Neural cell (in vitro differentiated cells): ENCODE results near the gene SHROOM4. TPM values are rescaled to one million over a fixed set of nuclear protein-coding genes. Genes with fewer than 3 reads are reported as not detected.

Source experiments
- H2AFZ ChIP-seq: fragments of 200-600, 300-800 bp; sonication (generic), shearing (Covaris generic); 2 replicates; pipeline ENCODE4 v1.6.0; 2014; ENCODE audit warnings: low read depth, mild to moderate bottlenecking, antibody characterized with exemption, low read length, moderate library complexity
- H3F3A ChIP-seq: fragments of 200-600 bp; shearing (Covaris generic); 2 replicates; pipeline ENCODE4 v1.6.1; 2016; ENCODE audit warnings: mild to moderate bottlenecking, moderate library complexity, mixed read lengths, antibody characterized with exemption, low read length; ENCODE audit not compliant: insufficient read depth, poor library complexity, severe bottlenecking
- H3K27ac ChIP-seq: fragments of 200-600, 300-800 bp; sonication (generic), shearing (Covaris generic); 2 replicates; pipeline ENCODE4 v1.5.1; 2014; ENCODE audit warnings: mild to moderate bottlenecking, low read length, moderate library complexity
- H3K27me3 ChIP-seq: fragments of 300-800, 200-600 bp; sonication (generic), shearing (Covaris generic); 2 replicates; pipeline ENCODE4 v1.6.0; 2014; ENCODE audit warnings: mild to moderate bottlenecking, low read depth, low read length, moderate library complexity; ENCODE audit not compliant: insufficient read depth
- H3K36me3 ChIP-seq: fragments of 300-800, 200-600 bp; sonication (generic), shearing (Covaris generic); 2 replicates; pipeline ENCODE4 v1.5.1; 2014; ENCODE audit warnings: mild to moderate bottlenecking, antibody characterized with exemption, low read length, moderate library complexity; ENCODE audit not compliant: insufficient read depth
- H3K4me2 ChIP-seq: fragments of 300-800, 200-600 bp; sonication (generic), shearing (Covaris generic); 2 replicates; pipeline ENCODE4 v1.6.0; 2014; ENCODE audit warnings: mild to moderate bottlenecking, low read length
- H3K4me3 ChIP-seq: fragments of 300-800, 200-600 bp; sonication (generic), shearing (Covaris generic); 2 replicates; pipeline ENCODE4 v1.5.1; 2014; ENCODE audit warnings: mild to moderate bottlenecking, low read length, moderate library complexity
- H3K79me2 ChIP-seq: fragments of 200-600 bp; shearing (Covaris generic); replicated peaks from 2 replicates; pipeline ENCODE4 v1.6.0; 2014; ENCODE audit warnings: mild to moderate bottlenecking, low read length, moderate library complexity; ENCODE audit not compliant: insufficient read depth
- H3K9ac ChIP-seq: fragments of 300-800, 200-600 bp; sonication (generic), shearing (Covaris generic); 2 replicates; pipeline ENCODE4 v1.6.1; 2016; ENCODE audit warnings: mild to moderate bottlenecking, low read length, mixed read lengths
- H3K9me2 ChIP-seq: fragments of 200-600 bp; shearing (Covaris generic); 2 replicates; pipeline ENCODE4 v1.6.1; 2016; ENCODE audit warnings: mild to moderate bottlenecking, low read length, mixed read lengths; ENCODE audit not compliant: insufficient read depth
- H3K9me3 ChIP-seq: fragments of 200-600, 300-800 bp; sonication (generic), shearing (Covaris generic); 2 replicates; pipeline ENCODE4 v1.6.1; 2016; ENCODE audit warnings: mild to moderate bottlenecking, mixed run types, low read length, moderate library complexity, mixed read lengths
- H4K20me1 ChIP-seq: fragments of 200-600 bp; shearing (Covaris generic); 2 replicates; pipeline ENCODE4 v1.6.1; 2016; ENCODE audit warnings: mild to moderate bottlenecking, mixed run types; ENCODE audit not compliant: insufficient read depth
- EP300 ChIP-seq: fragments of 450-650 bp; conservative IDR thresholded peaks from 2 replicates; pipeline ENCODE4 v1.6.1; 2014; ENCODE audit warnings: antibody characterized with exemption, mild to moderate bottlenecking, moderate library complexity; ENCODE audit not compliant: poor library complexity, severe bottlenecking
- EZH2 ChIP-seq: fragments of 200-600, 300-800 bp; shearing (Covaris generic), sonication (generic); IDR thresholded peaks from 2 replicates; pipeline ENCODE4 v1.6.1; 2014; ENCODE audit warnings: antibody characterized with exemption, low read length, borderline replicate concordance, mild to moderate bottlenecking; ENCODE audit not compliant: insufficient read depth, poor library complexity, severe bottlenecking
- MXI1 ChIP-seq: fragments of 450-650 bp; conservative IDR thresholded peaks from 2 replicates; pipeline ENCODE4 v1.6.1; 2014; ENCODE audit warnings: antibody characterized with exemption, mild to moderate bottlenecking; ENCODE audit not compliant: poor library complexity, severe bottlenecking
- POLR2AphosphoS5 ChIP-seq: IDR thresholded peaks from 2 replicates; pipeline ENCODE4 v1.6.1; 2012
- RAD21 ChIP-seq: fragments of 450-650 bp; conservative IDR thresholded peaks from 2 replicates; pipeline ENCODE4 v1.6.1; 2014; ENCODE audit warnings: antibody characterized with exemption, mild to moderate bottlenecking, moderate library complexity
- SMC3 ChIP-seq: fragments of 450-650 bp; conservative IDR thresholded peaks from 2 replicates; pipeline ENCODE4 v1.6.1; 2014; ENCODE audit warnings: antibody characterized with exemption, mild to moderate bottlenecking, moderate library complexity; ENCODE audit not compliant: poor library complexity
- TAF1 ChIP-seq: IDR thresholded peaks from 2 replicates; pipeline ENCODE4 v1.6.1; 2012; ENCODE audit warnings: low read depth
- polyA plus RNA-seq: library from polyadenylated mRNA; depleted of rRNA; stranded (reverse); fragments of >200 nt; gene quantifications from 2 replicates; pipeline ENCODE4 v1.2.3, GENCODE V29; 2014
- TF ChIP-seq, protein P1 (sequence below): fragments of 450-650 bp; IDR thresholded peaks from 2 replicates; pipeline ENCODE4 v1.5.1; 2014; ENCODE audit warnings: antibody characterized with exemption, mild to moderate bottlenecking, moderate library complexity; ENCODE audit not compliant: poor library complexity, severe bottlenecking
- TF ChIP-seq, protein P2 (sequence below): IDR thresholded peaks from 2 replicates; pipeline ENCODE4 v1.6.1; 2012; ENCODE audit warnings: borderline replicate concordance

The SHROOM4 gene
- polyA plus RNA-seq, 1 donor from 2014 or later, result 1.4 TPM

GRCh38 chrX:50684871-50685270 is 129.1 kb downstream of the SHROOM4 start:
- Histone ChIP-seq H3K4me2 (no peak overlapping the region), H3K27me3 (no peaks in the 10 kb centered on the region), H3K9me3 (no peaks in the 10 kb centered on the region)

GRCh38 chrX:50680990-50681389 is 133.0 kb downstream of the SHROOM4 start:
- Histone ChIP-seq H3K36me3 (no peaks in the 10 kb centered on the region), H3K27ac (no peak overlapping the region), H2AFZ (no peak overlapping the region), H4K20me1 (no peaks in the 10 kb centered on the region), H3K9me2 (no peaks in the 10 kb centered on the region), H3K4me2 (no peak overlapping the region), H3K9me3 (no peaks in the 10 kb centered on the region), H3K9ac (no peak overlapping the region), H3K4me3 (no peak overlapping the region), H3K27me3 (no peaks in the 10 kb centered on the region), H3F3A (no peaks in the 10 kb centered on the region), H3K79me2 (no peaks in the 10 kb centered on the region)
- TF ChIP-seq MXI1, result no peak
- peak; percentile 10 for TF ChIP-seq RAD21

More at GRCh38 chrX:50684871-50685270, 129.1 kb downstream of the SHROOM4 start:
- H3K79me2 ChIP-seq, result no peaks in the 10 kb centered on the region
- no peaks in the 10 kb centered on the region for H3K9me2 ChIP-seq
- no peak overlapping the region for H3K9ac ChIP-seq
- H3K4me3 ChIP-seq, result no peak overlapping the region
- no peak overlapping the region for H2AFZ ChIP-seq
- TF ChIP-seq EP300, result no peak
- TF ChIP-seq TAF1, result no peak
- TF ChIP-seq SMC3, result no peak
- H4K20me1 ChIP-seq, result no peaks in the 10 kb centered on the region
- no peaks in the 10 kb centered on the region for H3F3A ChIP-seq
- no peaks in the 10 kb centered on the region for H3K36me3 ChIP-seq
- H3K27ac ChIP-seq, result no peak overlapping the region

DNA sequence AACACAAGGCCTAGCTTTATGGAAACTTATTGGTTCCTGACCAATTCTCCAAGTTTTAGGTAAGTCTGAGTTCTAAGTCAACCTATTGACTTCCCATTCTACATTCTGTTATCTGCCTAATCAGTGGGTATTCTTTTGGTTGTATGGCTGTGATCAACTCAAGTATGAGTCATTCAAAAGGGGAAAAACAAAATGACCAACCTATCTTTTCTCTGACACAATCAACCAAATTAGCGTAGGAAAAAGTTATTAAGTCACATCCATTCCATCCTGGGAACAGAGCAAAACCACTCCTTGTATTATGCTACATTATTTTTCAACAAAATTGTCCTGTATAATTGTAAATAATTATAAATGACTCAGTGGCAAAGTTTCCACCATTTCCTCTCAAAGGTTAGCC is 136.2 kb downstream of the SHROOM4 start:
- Histone ChIP-seq H3K9ac (no peak overlapping the region), H4K20me1 (no peaks in the 10 kb centered on the region), H3K9me3 (no peaks in the 10 kb centered on the region), H3K4me3 (no peak overlapping the region), H3K27ac (no peak overlapping the region), H3K36me3 (no peaks in the 10 kb centered on the region), H2AFZ (no peak overlapping the region), H3K27me3 (no peaks in the 10 kb centered on the region), H3K79me2 (no peaks in the 10 kb centered on the region), H3K4me2 (no peak overlapping the region), H3K9me2 (no peaks in the 10 kb centered on the region), H3F3A (no peaks in the 10 kb centered on the region)
- TF ChIP-seq TAF1 (no peak), EZH2 (no peak), POLR2AphosphoS5 (no peak), RAD21 (no peak), MXI1 (no peak), EP300 (no peak), SMC3 (no peak)
- TF ChIP-seq, protein P1, sequence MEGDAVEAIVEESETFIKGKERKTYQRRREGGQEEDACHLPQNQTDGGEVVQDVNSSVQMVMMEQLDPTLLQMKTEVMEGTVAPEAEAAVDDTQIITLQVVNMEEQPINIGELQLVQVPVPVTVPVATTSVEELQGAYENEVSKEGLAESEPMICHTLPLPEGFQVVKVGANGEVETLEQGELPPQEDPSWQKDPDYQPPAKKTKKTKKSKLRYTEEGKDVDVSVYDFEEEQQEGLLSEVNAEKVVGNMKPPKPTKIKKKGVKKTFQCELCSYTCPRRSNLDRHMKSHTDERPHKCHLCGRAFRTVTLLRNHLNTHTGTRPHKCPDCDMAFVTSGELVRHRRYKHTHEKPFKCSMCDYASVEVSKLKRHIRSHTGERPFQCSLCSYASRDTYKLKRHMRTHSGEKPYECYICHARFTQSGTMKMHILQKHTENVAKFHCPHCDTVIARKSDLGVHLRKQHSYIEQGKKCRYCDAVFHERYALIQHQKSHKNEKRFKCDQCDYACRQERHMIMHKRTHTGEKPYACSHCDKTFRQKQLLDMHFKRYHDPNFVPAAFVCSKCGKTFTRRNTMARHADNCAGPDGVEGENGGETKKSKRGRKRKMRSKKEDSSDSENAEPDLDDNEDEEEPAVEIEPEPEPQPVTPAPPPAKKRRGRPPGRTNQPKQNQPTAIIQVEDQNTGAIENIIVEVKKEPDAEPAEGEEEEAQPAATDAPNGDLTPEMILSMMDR, result no peak
- TF ChIP-seq, protein P2, sequence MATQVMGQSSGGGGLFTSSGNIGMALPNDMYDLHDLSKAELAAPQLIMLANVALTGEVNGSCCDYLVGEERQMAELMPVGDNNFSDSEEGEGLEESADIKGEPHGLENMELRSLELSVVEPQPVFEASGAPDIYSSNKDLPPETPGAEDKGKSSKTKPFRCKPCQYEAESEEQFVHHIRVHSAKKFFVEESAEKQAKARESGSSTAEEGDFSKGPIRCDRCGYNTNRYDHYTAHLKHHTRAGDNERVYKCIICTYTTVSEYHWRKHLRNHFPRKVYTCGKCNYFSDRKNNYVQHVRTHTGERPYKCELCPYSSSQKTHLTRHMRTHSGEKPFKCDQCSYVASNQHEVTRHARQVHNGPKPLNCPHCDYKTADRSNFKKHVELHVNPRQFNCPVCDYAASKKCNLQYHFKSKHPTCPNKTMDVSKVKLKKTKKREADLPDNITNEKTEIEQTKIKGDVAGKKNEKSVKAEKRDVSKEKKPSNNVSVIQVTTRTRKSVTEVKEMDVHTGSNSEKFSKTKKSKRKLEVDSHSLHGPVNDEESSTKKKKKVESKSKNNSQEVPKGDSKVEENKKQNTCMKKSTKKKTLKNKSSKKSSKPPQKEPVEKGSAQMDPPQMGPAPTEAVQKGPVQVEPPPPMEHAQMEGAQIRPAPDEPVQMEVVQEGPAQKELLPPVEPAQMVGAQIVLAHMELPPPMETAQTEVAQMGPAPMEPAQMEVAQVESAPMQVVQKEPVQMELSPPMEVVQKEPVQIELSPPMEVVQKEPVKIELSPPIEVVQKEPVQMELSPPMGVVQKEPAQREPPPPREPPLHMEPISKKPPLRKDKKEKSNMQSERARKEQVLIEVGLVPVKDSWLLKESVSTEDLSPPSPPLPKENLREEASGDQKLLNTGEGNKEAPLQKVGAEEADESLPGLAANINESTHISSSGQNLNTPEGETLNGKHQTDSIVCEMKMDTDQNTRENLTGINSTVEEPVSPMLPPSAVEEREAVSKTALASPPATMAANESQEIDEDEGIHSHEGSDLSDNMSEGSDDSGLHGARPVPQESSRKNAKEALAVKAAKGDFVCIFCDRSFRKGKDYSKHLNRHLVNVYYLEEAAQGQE, result no peak
